ENCODE results near the gene ZPLD1. TPM values are rescaled to one million over a fixed set of nuclear protein-coding genes. Genes with fewer than 3 reads are reported as not detected.

Gene ZPLD1
- total and polyA plus RNA-seq, 2 of the 8 experiments (the other 6 are each of a cell fraction or from before 2014, with no cell fraction given): not detected

DNA sequence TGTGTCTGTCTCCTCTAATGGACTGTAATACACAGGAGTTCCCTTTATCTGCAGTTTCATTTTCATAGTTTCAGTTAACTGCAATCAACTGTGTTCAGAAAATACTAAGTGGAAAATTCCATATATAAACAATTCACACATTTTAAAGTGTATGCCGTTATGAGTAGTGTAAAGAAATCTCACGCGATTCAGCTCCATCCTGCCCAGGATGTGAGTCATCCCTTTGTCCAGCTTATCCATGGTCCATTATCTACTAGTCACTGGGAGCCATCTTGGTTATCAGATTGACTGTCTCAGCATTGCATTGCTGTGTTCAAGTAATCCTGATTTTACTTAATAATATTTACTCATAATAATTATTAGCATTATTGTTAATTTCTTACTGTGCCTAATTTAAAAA, 14.5 kb downstream of the ZPLD1 start:
- Histone ChIP-seq H3K18ac (ENCODE audit: extremely low read depth, low read length) (no peak overlapping the region), H3K23ac (ENCODE audit: insufficient read length) (no peak overlapping the region), H3K4me3 (ENCODE audit: extremely low read depth in 1 of 4, insufficient read depth in 2 of 4, low read depth in 3 of 4, low read length in 4 of 4) (no peak overlapping the region), H3K4me1 (replicated peaks in 1 of 4; ENCODE audit: control insufficient read depth in 3 of 4, insufficient read depth in 4 of 4, low read length in 3 of 4) (no peaks in the 10 kb centered on the region), H3K27me3 (replicated peaks in 1 of 4; ENCODE audit: control insufficient read depth in 3 of 4, extremely low read depth in 1 of 4, insufficient read depth in 3 of 4, low read length in 3 of 4) (no peaks in the 10 kb centered on the region), H3K23me2 (ENCODE audit: low read depth, low read length) (no peaks in the 10 kb centered on the region), H3K4ac (replicated peaks; ENCODE audit: insufficient read length, low read depth, low read length) (no peak overlapping the region), H2AFZ (ENCODE audit: low read length) (no peak overlapping the region), H3K27ac (ENCODE audit: low read depth, low read length) (no peak overlapping the region), H3K4me2 (ENCODE audit: insufficient read depth in 1 of 2, low read depth in 2 of 2, low read length in 2 of 2) (no peak overlapping the region), H4K20me1 (replicated peaks in 1 of 2; ENCODE audit: control insufficient read depth in 1 of 2, insufficient read depth in 2 of 2, low read length in 2 of 2) (no peaks in the 10 kb centered on the region), H3K36me3 (ENCODE audit: control insufficient read depth in 2 of 4, insufficient read depth in 4 of 4, low read length in 3 of 4) (no peaks in the 10 kb centered on the region), H2AK5ac (ENCODE audit: low read depth, low read length) (no peak overlapping the region), H2BK20ac (ENCODE audit: low read length) (no peak overlapping the region), H2BK12ac (ENCODE audit: low read depth, low read length) (no peak overlapping the region), H3K14ac (ENCODE audit: insufficient read length) (no peak overlapping the region), H4K91ac (replicated peaks; ENCODE audit: insufficient read length, low read length) (no peak overlapping the region), H4K5ac (ENCODE audit: insufficient read length, low read depth, low read length) (no peak overlapping the region), H3K9ac (replicated peaks in 1 of 4; ENCODE audit: extremely low read depth in 1 of 4, low read depth in 3 of 4, low read length in 3 of 4) (no peak overlapping the region), H3K56ac (replicated peaks; ENCODE audit: insufficient read length, low read depth, low read length) (no peak overlapping the region), H3K79me1 (ENCODE audit: low read depth, low read length) (no peaks in the 10 kb centered on the region), H3K9me3 (ENCODE audit: insufficient read depth in 2 of 2, low read depth in 1 of 2, low read length in 1 of 2) (no peaks in the 10 kb centered on the region), H3K79me2 (ENCODE audit: control insufficient read depth in 1 of 2, insufficient read depth in 2 of 2, low read length in 2 of 2) (no peaks in the 10 kb centered on the region), H2BK5ac (ENCODE audit: low read depth, low read length) (no peak overlapping the region), H2BK120ac (replicated peaks; ENCODE audit: low read depth, low read length) (no peak overlapping the region), H4K8ac (ENCODE audit: extremely low read depth, insufficient read depth, low read length) (no peak overlapping the region), H2BK15ac (ENCODE audit: low read length) (no peak overlapping the region)
- DNase-seq (ENCODE audit: low read depth in 1 of 2, low spot score in 2 of 2) (no peak), FAIRE-seq (no peak)
- WGBS, 2 experiments (ENCODE audit: extremely low coverage in 1 of 2, insufficient coverage in 1 of 2, insufficient read length in 1 of 2, insufficient replicate concordance in 2 of 2, low coverage in 1 of 2, low lambda C conversion rate in 2 of 2, missing lambda C conversion rate in 1 of 2): 94% methylated on average over 3 of the region's 3 CpGs; no CpG with 5 or more reads in 1 of the 2 experiments
- POLR2A ChIA-PET (ENCODE audit: partially characterized antibody): no interaction called here
- CTCF ChIA-PET (ENCODE audit: partially characterized antibody): interaction anchor here (0.9 to 2.8 kb wide), 2 partner anchors 220 to 226 kb away, joined by 4 to 7 read pairs; no protein-coding TSS in a partner anchor
- TF ChIP-seq NRF1 (IDR thresholded peaks at IDR 0.05; ENCODE audit: low read depth, low read length): no peak
- TF ChIP-seq RAD21 (IDR thresholded peaks at IDR 0.05 in 1 of 2, conservative IDR thresholded peaks at IDR 0.05 in 1 of 2; ENCODE audit: low read depth in 2 of 2, low read length in 2 of 2): no peak
- TF ChIP-seq FOSL1 (IDR thresholded peaks at IDR 0.05; ENCODE audit: insufficient read depth, low read depth, low read length): no peak
- TF ChIP-seq HDAC6 (IDR thresholded peaks at IDR 0.05; ENCODE audit: low read depth, low read length): no peak
- no peak for TF ChIP-seq SRF (IDR thresholded peaks at IDR 0.05; ENCODE audit: low read depth, low read length)
- TF ChIP-seq JUN (IDR thresholded peaks at IDR 0.05; ENCODE audit: low read depth, low read length): no peak
- no peak for TF ChIP-seq KDM5A (IDR thresholded peaks at IDR 0.05; ENCODE audit: low read length)
- TF ChIP-seq GTF2F1 (IDR thresholded peaks at IDR 0.05; ENCODE audit: borderline replicate concordance, low read depth, low read length): no peak
- TF ChIP-seq HDAC2 (IDR thresholded peaks at IDR 0.05; ENCODE audit: borderline replicate concordance in 1 of 2, low read depth in 2 of 2, low read length in 2 of 2): no peak
- TF ChIP-seq GABPA (IDR thresholded peaks at IDR 0.05; ENCODE audit: borderline replicate concordance, insufficient read depth, low read length): no peak
- TF ChIP-seq SIRT6 (IDR thresholded peaks at IDR 0.05; ENCODE audit: low read length): no peak
- no peak for TF ChIP-seq CREB1 (IDR thresholded peaks at IDR 0.05)
- no peak for TF ChIP-seq ATF2 (IDR thresholded peaks at IDR 0.05; ENCODE audit: low read length)
